Stimulated activated CD8-positive, alpha-beta memory T cell treated with anti-CD3 and anti-CD28 coated beads, Interleukin-12 subunit alpha, Interleukin-12 subunit beta, amount 100 ng/mL, for 24 hours (primary cell): ENCODE data around the gene EHMT1.

Source experiments
- DNase-seq: peaks from one replicate; pipeline ENCODE4 v3.0.0-alpha.2; 2020; ENCODE audit errors: extremely low read depth

EHMT1 gene

GRCh38 chr9:137784641-137785513, 166.1 kb downstream of the EHMT1 start:
- DNase-seq, result no peak

GRCh38 chr9:137785704-137786161, 166.9 kb downstream of the EHMT1 start:
- no peak for DNase-seq

GRCh38 chr9:137786511-137786920, 167.7 kb downstream of the EHMT1 start:
- DNase-seq, result no peak

GRCh38 chr9:137787381-137787780, 168.6 kb downstream of the EHMT1 start:
- DNase-seq, result no peak

- DNase-seq, result no peak
Measured at GRCh38 chr9:137787786-137788505, 169.1 kb downstream of the EHMT1 start.

- no peak for DNase-seq
Measured at GRCh38 chr9:137788561-137789294, 169.9 kb downstream of the EHMT1 start.

- no peak for DNase-seq
Measured at GRCh38 chr9:137789295-137789895, 170.6 kb downstream of the EHMT1 start.

- DNase-seq, result no peak
Measured at GRCh38 chr9:137791947-137792346, 173.1 kb downstream of the EHMT1 start.

GRCh38 chr9:137793196-137793841, 174.5 kb downstream of the EHMT1 start:
- no peak for DNase-seq

GRCh38 chr9:137795156-137795666, 176.4 kb downstream of the EHMT1 start:
- no peak for DNase-seq

- no peak for DNase-seq
Measured at GRCh38 chr9:137797206-137798120, 178.7 kb downstream of the EHMT1 start.

- DNase-seq, result no peak
Measured at GRCh38 chr9:137798142-137798541, 179.3 kb downstream of the EHMT1 start.

- DNase-seq, result no peak
Measured at GRCh38 chr9:137798901-137799629, 180.3 kb downstream of the EHMT1 start.

GRCh38 chr9:137799630-137799983, 180.8 kb downstream of the EHMT1 start:
- DNase-seq, result no peak

GRCh38 chr9:137800196-137801022, 181.6 kb downstream of the EHMT1 start:
- no peak for DNase-seq

- no peak for DNase-seq
Measured at GRCh38 chr9:137801023-137801319, 182.2 kb downstream of the EHMT1 start.

GRCh38 chr9:137802021-137802420, 183.2 kb downstream of the EHMT1 start:
- no peak for DNase-seq

- DNase-seq, result no peak
Measured at GRCh38 chr9:137802521-137803243, 183.9 kb downstream of the EHMT1 start.
